ENCODE results near the gene TOMM20. TPM values are rescaled to one million over a fixed set of nuclear protein-coding genes. Genes with fewer than 3 reads are reported as not detected.
A peak's percentile ranks its signal among the peaks of the same experiment; 100 is the strongest.

Gene TOMM20
- total and polyA plus RNA-seq, 9 of the 15 experiments (the other 6 are each of a cell fraction or from before 2014, with no cell fraction given): 70.6 to 334 (median 159) TPM

DNA sequence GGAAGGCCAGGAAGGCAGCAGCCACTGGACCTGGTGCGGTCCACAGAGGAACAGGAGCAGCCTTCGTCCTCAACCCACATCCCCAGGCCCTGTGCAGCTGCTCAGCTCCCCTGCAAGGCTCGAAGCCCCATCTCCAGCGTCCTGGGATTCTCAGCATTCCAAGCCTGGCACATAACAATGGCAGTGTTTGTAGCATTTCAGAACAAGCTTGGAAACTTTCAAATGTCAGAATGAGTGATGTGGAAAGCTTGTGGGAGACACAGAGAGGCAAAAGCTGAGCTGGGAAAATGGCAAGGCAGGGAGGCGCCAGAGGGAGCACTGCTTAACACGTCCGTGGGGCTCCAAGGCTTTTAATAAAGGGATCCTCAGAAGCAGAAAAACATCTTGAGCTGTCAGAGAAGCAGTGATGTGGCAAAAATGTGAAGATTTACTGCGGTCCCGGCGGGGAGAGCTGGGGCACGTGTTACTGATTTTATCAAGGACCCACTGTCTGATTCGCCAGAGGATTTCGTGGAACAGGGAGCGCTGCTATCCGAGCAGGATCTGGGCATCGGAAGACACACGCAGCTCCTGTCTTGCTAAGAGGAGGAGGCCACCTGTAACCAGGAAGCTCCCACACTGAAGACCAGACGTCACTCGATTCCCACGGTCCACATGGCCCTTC, 38.1 kb downstream of the TOMM20 start (continued):
- TF ChIP-seq, protein P1, sequence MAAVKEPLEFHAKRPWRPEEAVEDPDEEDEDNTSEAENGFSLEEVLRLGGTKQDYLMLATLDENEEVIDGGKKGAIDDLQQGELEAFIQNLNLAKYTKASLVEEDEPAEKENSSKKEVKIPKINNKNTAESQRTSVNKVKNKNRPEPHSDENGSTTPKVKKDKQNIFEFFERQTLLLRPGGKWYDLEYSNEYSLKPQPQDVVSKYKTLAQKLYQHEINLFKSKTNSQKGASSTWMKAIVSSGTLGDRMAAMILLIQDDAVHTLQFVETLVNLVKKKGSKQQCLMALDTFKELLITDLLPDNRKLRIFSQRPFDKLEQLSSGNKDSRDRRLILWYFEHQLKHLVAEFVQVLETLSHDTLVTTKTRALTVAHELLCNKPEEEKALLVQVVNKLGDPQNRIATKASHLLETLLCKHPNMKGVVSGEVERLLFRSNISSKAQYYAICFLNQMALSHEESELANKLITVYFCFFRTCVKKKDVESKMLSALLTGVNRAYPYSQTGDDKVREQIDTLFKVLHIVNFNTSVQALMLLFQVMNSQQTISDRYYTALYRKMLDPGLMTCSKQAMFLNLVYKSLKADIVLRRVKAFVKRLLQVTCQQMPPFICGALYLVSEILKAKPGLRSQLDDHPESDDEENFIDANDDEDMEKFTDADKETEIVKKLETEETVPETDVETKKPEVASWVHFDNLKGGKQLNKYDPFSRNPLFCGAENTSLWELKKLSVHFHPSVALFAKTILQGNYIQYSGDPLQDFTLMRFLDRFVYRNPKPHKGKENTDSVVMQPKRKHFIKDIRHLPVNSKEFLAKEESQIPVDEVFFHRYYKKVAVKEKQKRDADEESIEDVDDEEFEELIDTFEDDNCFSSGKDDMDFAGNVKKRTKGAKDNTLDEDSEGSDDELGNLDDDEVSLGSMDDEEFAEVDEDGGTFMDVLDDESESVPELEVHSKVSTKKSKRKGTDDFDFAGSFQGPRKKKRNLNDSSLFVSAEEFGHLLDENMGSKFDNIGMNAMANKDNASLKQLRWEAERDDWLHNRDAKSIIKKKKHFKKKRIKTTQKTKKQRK (IDR thresholded peaks at IDR 0.05; ENCODE audit: borderline replicate concordance, low read depth, low read length): no peak
- TF ChIP-seq ZNF174 (CRISPR knock-in tag; IDR thresholded peaks at IDR 0.05) (no peak), ZC3H8 (IDR thresholded peaks at IDR 0.05) (no peak), ZNF212 (CRISPR knock-in tag; IDR thresholded peaks at IDR 0.05) (no peak), EZH2 (IDR thresholded peaks at IDR 0.05; ENCODE audit: borderline replicate concordance, low read depth, low read length) (no peak), TEAD4 (IDR thresholded peaks at IDR 0.05; ENCODE audit: low read length) (peak; percentile 42; the same call in 1 of the 2 replicates), TEAD4 (CRISPR knock-in tag; IDR thresholded peaks at IDR 0.05; ENCODE audit: borderline replicate concordance) (no peak), ELF2 (CRISPR knock-in tag; IDR thresholded peaks at IDR 0.05) (no peak), SOX6 (IDR thresholded peaks at IDR 0.05) (peak; percentile 86)
- TF ChIP-seq, protein P2, sequence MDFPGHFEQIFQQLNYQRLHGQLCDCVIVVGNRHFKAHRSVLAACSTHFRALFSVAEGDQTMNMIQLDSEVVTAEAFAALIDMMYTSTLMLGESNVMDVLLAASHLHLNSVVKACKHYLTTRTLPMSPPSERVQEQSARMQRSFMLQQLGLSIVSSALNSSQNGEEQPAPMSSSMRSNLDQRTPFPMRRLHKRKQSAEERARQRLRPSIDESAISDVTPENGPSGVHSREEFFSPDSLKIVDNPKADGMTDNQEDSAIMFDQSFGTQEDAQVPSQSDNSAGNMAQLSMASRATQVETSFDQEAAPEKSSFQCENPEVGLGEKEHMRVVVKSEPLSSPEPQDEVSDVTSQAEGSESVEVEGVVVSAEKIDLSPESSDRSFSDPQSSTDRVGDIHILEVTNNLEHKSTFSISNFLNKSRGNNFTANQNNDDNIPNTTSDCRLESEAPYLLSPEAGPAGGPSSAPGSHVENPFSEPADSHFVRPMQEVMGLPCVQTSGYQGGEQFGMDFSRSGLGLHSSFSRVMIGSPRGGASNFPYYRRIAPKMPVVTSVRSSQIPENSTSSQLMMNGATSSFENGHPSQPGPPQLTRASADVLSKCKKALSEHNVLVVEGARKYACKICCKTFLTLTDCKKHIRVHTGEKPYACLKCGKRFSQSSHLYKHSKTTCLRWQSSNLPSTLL (IDR thresholded peaks at IDR 0.05): no peak
- TF ChIP-seq, protein P3, sequence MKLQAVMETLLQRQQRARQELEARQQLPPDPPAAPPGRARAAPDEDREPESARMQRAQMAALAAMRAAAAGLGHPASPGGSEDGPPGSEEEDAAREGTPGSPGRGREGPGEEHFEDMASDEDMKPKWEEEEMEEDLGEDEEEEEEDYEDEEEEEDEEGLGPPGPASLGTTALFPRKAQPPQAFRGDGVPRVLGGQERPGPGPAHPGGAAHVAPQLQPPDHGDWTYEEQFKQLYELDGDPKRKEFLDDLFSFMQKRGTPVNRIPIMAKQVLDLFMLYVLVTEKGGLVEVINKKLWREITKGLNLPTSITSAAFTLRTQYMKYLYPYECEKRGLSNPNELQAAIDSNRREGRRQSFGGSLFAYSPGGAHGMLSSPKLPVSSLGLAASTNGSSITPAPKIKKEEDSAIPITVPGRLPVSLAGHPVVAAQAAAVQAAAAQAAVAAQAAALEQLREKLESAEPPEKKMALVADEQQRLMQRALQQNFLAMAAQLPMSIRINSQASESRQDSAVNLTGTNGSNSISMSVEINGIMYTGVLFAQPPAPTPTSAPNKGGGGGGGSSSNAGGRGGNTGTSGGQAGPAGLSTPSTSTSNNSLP (IDR thresholded peaks at IDR 0.05; ENCODE audit: borderline replicate concordance, low read depth, low read length): no peak
- TF ChIP-seq, protein P4, sequence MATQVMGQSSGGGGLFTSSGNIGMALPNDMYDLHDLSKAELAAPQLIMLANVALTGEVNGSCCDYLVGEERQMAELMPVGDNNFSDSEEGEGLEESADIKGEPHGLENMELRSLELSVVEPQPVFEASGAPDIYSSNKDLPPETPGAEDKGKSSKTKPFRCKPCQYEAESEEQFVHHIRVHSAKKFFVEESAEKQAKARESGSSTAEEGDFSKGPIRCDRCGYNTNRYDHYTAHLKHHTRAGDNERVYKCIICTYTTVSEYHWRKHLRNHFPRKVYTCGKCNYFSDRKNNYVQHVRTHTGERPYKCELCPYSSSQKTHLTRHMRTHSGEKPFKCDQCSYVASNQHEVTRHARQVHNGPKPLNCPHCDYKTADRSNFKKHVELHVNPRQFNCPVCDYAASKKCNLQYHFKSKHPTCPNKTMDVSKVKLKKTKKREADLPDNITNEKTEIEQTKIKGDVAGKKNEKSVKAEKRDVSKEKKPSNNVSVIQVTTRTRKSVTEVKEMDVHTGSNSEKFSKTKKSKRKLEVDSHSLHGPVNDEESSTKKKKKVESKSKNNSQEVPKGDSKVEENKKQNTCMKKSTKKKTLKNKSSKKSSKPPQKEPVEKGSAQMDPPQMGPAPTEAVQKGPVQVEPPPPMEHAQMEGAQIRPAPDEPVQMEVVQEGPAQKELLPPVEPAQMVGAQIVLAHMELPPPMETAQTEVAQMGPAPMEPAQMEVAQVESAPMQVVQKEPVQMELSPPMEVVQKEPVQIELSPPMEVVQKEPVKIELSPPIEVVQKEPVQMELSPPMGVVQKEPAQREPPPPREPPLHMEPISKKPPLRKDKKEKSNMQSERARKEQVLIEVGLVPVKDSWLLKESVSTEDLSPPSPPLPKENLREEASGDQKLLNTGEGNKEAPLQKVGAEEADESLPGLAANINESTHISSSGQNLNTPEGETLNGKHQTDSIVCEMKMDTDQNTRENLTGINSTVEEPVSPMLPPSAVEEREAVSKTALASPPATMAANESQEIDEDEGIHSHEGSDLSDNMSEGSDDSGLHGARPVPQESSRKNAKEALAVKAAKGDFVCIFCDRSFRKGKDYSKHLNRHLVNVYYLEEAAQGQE (IDR thresholded peaks at IDR 0.05; ENCODE audit: borderline replicate concordance): peak; percentile 46; the same call in 1 of the 2 replicates
- TF ChIP-seq, protein P4 (CRISPR knock-in tag; IDR thresholded peaks at IDR 0.05; ENCODE audit: low read depth): no peak
